HL-60/S4 (cell line): Measurements from ENCODE around the gene KRTDAP.

Experiments
- in situ Hi-C: fragments of 300-500 bp; cut with MboI; formaldehyde crosslinking; loops from 2 replicates; pipeline ENCODE4 v1.14.3; 2022; ENCODE audit warnings: low sequenced_read_pairs

Gene KRTDAP

DNA sequence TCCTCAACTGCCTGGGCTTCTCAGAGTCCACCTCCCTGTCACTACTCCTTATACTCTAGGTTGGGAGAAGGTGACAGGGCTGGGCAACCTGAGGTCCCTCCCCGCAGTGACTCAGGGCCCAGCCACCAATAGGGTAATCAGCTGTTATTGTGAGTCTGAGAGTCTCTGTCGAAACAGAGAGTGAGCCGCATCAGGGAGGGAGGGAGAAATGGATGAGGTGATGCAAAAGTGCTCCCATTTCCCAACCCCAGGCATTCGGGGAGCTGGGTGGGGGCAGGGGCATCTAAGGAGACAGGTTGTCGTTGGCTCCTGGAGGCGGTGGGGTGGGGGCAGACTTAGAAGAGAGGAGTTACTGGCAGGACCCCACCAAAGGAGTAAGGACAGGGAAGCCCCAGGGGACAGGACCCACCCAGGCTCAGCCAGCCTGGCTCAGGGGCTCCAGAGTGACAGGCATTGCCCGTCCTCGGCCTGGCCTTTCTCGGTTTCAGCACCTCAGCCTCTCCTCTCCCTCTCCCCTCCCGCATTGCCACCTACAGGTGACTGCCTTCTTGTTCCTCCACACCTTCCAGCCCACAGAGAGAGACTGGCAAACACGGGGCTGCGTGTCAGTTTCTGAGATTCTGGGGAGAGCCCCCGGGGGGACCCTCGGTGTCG lies 23.5 kb upstream of the KRTDAP start, which contains the start of gene DMKN:
Gene DMKN, minus strand, starts transcription at position 22 of the 654 bp plus-strand sequence. CDS start 174 bp downstream, outside the sequence.
- in situ Hi-C loops, result no loop called here

DNA sequence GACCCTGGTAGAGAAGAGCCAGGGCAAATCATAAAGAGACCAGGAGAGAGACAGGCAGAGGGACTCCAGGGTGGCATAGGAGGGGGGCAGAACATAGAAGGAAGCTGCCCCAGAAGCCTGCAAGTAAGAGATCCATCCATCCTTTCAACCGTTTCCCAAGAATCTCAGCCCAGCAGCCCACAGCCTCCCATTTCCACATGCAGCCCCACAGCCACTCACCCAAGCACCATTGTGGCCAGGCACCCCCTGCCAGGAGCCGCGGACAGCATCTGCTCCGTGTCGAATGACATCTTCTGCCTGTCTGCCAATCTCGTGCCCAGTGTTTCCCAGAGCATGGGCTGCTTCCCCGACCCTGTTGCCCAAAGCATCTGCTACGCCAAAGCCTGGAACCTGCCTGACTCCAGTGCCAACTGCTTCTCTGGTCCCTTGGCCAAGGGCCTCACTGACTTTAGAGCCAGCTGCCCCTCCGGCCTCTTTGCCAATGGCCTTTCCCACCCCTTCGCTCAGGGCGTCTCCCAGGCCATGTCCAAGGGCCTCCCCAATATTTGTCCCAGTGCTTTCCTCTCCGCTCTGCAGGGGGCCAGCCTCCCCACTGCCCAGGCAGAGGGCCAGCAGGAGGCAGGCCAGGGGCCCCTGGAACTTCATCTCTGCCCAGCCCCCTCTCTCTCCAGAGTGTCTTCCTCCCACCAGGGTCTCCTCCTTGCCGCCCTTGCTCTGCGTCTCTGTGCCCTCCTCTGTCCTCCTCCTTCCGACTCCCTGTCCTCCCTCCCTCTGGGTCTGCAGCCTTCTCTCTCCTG lies 22.8 kb upstream of the KRTDAP start:
- in situ Hi-C loops, result no loop called here

DNA sequence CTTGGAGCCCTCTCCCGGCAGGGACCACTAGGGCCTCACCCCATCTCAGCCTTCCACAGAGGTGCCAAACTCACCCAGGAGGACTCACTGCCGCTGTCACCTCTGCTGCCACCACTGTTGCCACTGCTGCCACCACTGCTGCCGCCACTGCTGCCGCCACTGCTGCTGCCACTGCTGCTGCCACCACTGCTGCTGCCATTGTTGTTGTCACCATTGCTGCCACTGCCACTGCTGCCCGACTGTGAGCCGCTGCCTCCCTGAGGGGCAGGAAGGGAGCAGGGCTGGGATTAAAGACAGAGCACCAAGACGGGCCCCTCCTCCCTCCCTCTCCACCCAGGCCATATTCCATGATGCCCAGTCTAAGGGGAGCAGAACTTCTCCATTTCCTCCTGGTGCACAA lies 21.1 kb upstream of the KRTDAP start:
- in situ Hi-C loops, result no loop called here

DNA sequence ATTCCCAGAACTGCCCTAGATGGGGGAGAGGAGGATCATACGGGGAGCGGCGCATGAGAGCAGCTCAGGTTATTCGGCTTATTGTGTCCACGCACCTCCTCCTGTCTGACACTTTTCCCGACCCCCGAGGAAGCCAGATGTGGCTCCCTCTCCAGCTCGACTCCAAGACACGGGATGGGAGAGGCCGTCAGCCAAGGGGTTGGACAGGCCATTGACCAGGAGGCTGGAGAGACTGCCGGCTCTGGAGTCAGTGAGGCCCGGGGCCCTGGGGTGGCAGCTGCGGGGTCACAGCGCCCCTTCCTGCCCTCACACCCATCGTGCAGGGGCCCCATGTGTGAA lies 20.3 kb upstream of the KRTDAP start:
- in situ Hi-C loops, result no loop called here

DNA sequence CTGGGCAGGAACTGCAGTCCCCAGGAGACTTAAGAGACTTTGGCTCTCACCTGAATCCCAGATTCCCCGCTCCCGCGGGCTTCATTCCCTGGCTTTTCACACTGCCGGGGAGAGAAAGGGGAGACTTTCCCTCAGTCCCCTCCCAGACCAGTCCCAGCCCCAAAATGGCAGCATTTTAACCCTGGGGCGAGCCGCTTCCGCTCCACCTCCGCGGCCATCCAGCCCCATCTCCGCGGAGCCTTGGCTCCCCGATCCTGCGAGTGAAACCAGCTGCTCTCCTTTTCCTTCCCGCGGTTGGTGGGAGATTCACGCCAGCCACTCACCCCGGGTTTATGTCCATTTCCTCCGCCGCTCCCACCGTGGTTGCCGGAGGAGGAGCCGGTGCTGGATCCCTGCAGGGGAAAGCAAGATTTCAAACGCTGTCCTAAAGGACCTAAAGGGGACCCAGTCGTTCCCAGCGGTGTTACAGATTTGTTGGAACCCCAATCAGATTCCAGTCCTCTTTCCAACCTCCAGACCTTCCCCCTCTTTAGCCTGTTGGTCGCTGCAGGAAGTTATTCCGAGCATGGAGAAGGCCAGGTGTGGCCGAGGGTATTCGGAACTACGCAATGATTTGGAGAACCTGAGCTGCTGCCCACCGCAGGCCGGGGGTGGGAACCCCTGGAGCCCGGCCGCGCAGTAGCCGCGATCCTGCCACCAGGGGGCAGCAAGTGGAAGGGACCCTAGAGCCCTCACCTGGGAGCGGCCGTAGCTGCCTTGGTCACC lies 19.8 kb upstream of the KRTDAP start:
- in situ Hi-C loops, result no loop called here

DNA sequence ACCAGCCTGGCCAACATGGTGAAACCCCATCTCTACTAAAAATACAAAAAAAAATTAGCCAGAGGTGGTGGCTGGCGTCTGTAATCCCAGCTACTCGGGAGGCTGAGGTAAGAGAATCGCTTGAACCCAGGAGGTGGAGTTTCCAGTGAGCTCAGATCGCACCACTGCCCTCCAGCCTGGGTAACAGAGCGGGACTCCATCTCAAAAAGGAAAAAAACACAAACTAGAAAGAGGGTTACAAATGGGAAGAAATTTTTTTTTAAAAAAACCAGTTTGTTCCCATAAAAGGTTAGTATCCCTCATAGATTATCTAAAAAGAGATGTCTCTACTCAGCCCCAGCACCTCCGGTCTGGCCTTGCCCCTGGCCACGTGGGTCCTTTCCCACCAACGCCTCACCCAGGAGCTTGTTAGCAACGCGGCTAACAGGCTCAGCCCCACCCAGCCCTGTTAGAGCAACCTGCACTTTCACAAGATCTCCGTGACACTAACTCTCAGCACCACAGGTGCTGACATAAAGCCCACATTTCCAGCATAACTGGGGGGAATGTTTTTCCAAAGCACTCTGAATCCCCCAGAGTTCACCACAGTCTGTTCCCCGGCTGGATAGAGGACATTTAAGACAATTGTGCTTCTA lies 18.9 kb upstream of the KRTDAP start:
- in situ Hi-C loops, result no loop called here

DNA sequence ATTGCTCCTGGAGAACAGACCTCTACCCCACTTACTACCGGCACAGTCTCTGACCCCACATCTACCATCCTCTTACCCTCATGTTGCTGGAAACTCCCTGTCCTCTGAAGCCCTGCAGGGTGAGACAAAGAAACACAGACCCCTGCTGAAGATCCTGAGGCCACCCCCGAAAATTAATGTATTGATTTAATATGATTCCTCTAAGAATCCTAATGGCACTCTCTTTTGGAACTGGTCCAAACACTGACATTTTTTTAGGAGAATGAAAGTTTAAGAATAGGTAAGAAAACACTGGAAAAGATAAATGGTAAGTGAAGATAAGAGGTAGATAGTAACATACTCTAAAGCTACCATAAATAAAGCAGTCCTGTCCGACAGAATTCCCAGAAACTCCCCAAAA lies 17.9 kb upstream of the KRTDAP start:
- in situ Hi-C loops, result no loop called here

DNA sequence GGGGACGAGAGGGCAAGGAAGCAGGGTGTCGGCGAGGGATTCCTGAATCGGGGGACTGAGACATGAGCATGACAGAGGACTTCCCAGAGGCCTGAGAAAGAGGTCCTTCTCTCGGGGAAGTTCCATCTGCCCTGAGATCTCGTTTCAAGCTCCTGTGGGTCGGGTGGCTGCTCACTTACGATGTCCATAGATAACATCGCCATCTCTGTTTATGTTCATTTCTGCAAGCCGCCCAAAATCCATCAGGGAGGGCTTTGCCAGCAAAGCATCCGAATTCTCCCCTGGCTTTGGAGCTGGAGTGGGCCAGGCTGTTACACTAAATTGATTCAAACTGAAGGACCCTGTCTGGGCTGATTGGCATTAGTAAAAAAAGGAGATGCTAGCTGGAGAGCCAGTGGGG lies 17.3 kb upstream of the KRTDAP start:
- in situ Hi-C loops, result no loop called here

DNA sequence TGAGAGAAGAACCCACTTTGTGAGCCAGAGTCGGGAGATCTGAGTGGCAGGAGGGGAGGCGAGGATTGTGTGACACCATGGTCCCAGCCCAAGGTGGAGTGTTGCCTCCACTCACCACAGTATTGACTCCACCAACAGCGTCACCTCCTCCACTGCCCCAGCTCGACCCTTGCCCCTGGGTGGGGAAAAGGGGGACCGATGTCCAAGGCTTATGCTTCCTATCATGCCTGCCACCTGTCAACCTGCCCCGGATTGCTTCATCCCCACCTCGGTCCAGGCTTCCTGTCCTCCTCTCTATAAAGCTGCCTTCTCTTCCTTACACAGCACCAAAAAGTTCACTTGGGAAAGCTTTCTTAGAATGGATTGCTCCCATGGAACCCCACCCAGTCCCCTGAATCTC lies 15.7 kb upstream of the KRTDAP start:
- in situ Hi-C loops, result no loop called here

DNA sequence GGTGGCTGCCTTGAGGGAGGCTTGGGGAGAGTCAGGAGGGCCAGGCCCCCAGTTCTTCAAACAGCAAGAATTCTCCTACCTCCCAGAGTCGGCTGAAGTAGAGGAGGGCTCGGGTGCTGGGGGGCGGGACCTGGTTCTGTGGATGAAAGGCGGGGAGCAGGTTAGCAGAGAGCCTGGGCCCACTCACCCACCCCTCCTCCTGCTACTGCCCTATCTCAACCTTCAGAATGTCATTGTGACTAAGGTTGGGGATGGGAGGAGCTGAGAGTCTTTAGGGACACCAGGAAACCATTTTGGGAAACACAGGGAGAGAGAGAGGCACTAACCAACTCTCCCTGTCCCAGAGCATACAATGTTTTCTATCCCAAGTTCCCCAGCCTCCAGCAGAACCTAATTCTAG lies 12.5 kb upstream of the KRTDAP start:
- in situ Hi-C loops, result no loop called here

DNA sequence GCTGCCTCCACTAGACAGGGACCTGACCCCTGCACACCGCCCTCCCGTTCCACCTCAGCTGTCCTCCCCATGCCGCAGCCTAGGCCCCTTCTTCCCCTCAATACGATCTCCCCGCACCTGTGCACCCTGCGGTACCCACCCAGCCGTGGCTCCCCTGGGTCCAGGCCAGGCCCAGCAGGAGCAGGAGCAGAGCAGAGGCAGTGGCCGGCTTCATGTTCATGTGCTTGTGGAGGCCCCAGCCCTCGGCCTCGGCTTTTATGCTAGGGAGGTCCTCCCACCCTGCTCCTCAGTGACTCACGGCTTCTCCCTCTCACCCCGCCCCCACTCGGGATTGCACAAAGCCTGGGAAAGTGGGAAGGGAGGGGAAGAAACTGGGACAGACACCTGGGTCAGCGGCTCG lies 11.4 kb upstream of the KRTDAP start:
- in situ Hi-C loops, result no loop called here

DNA sequence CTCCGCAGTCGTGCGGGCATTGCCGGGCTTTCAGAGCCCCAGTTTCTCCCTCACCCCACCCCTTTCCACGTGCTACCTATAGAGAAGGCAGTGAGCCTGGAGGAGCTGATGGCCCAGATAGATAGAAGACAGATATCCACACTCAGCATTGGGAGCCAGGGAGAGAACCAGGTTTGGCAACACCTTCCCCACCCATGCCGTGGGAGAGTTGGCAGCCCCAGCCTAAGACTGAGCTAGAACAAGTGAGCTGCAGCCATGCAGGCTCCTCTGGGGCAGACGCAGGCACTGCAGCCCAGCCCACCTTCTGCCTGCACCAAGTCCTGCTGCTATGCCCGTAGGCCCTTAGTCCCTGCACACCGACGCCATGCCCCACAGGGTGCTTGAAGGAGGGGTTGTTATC lies 10.3 kb upstream of the KRTDAP start:
- in situ Hi-C loops, result no loop called here

DNA sequence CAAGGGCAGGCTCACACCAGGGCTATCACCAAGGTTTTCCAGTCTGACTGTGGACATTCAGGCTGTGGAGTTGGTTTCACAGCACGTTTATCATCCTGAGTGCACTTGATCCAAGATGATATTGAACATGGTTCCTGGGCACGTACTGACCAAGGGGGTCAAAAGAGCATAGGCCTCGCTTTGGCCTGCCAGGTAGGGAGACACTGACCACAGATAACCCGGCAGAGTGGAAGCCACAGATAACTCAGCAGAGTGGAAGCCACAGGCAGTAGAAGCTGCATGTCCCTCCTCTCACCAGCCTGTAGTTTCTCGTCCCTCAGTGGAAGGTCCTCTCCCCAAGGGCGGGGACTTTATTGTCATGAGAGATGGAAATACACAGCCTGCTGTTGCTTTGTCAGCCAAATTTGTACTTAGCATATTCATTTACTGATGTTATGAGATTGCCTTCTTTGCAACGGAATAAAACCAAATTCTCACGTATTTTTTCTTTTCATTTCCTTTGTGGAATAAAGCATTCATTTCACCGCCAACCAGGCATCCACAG lies 8.8 kb upstream of the KRTDAP start:
- in situ Hi-C loops, result no loop called here

DNA sequence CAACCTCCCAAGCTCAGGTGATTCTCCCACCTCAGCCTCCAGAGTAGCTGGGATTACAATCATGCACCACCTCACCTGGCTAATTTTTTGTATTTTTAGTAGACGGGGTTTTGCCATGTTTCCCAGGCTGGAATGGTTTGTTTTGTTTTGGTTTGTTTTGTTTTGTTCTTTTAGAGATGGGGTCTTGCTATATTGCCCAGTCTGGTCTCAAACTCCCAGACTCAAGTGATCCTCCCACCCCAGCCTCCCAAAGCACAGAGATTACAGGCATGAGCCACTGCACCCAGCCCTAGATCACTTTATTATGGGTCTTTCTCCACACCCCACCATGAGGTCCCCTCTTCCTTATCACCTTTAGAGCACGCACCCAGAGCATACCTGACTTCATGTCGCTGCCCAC lies 8.0 kb upstream of the KRTDAP start:
- in situ Hi-C loops, result no loop called here

DNA sequence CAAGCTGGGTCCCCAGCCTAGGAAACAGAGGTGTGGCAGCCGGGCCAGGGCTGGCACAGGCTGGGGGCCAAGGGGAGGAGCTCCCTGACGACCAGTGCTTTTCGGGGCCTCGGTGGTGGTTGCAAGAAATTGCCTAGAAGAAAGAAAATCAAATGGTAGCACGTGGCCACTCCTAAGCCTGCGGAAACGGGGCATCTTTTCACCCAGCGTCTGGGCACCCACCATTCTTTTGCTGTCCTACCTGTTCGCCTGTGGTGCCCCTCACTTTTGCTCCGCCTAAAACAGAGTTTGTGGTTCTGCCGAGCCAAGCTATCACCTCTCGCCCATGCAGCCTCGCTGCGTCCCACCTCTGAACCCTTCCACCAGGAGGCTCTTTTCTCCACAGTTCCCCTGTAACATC lies 7.1 kb upstream of the KRTDAP start:
- in situ Hi-C loops, result no loop called here

DNA sequence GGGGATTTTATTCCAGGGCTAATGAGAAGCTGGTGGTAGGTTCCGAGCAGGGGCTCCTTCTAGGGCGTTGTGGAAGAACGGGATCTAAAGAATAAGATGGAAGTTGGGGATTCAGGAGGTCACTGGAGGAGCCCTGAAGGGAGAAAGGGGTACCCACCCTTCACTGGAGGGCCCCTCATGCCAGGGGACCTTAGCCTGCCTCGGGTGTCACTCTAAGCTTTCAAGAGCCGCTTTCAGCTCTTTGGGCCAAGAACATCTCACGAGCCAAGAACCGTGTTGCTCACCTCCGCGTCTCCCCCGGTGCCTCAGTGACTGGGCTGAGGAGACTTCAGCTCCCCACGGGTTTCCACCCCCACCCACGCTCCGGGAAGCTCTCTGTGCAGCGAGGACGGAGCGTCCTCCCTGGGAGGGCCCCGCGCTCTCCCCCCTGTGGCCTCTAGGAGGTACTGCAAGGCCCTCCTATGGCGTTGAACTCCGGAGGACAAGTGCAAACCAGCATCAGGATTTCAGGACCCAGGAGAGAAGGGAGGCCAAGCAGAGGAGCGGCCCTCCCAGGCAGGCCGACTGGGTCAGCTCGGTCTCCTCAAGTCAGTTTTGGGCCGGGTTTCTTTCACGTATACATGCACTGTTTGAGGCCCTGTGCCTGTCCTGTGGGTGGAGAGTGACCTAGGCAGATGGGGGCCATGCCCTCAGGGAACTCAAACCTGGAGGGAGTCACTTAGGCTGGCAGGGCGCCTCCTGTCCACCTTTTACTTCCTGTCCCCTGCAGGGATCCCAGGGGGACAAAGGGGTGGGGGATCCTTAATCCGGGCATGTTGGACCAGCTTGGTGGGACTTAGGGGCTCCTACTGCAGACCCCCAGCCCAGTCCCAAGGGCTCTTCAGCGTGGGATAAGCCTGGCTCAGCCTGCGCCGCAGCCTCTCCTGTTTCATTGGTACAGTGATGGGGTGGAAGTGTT lies 5.1 kb upstream of the KRTDAP start:
- in situ Hi-C loops, result no loop called here

DNA sequence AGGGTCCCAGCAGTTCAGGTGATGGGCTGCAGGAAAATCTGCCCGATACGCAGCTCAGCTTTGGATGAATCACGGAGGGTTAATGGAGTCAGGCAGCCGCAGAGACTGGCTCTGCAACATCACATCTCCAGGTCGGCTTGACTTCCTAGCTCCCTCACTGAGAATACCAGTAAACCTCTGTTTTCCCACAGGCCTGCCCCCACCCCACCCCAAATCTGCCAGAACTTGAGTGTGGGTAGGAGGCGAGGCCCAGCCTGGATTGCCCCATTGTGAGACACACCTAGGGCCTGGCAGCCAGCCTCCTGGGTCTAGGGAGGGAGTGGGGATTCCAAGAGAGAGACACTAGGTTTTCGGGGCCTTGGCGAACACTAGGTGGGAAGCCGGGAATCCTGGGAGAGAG lies 3.7 kb upstream of the KRTDAP start:
- in situ Hi-C loops, result no loop called here

DNA sequence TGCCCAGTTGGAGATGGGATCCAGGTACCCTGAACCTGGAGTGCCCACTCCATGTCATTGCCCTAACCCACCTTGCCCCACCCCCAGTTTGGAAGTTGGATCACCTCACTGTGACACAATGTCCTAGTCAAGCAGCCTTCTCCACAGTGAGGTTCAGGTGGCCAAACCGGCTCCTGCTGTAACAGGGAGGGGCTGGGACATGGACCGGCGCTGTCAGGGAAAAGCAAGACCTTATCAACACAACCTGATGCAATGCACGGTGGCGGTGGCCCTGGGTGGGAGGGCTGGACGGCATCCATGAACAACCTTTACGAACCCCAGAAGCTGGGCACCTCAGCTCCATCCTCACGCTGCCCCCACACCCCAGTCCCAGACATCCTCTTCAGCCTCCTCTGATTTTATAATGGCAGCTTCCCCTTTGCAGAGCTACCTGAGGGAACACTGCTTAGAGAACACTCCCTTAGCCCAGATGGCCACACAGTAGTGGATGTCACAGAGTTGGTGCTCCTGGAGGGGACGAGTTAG lies 1.6 kb upstream of the KRTDAP start:
- in situ Hi-C loops, result no loop called here

DNA sequence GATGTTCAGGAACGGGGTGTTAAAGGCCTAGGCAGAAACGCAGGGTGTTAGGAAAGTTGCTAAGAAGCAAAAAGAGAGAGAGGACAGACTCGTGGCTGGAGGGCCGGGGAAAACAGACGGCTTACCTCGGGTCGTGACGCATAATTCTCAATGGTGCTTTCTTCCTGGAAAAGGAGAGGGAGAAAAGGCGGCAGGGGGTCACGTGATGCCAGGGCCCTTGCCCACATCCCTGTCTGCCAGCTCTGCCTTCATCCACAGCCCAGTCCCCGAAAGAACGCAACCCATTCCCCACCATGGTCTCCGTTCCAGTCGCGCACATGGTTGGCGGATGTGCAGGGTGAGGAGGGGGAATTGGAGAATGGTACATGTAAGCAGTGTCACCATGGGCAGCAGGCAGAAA lies 1.6 kb downstream of the KRTDAP start:
- in situ Hi-C loops, result no loop called here

DNA sequence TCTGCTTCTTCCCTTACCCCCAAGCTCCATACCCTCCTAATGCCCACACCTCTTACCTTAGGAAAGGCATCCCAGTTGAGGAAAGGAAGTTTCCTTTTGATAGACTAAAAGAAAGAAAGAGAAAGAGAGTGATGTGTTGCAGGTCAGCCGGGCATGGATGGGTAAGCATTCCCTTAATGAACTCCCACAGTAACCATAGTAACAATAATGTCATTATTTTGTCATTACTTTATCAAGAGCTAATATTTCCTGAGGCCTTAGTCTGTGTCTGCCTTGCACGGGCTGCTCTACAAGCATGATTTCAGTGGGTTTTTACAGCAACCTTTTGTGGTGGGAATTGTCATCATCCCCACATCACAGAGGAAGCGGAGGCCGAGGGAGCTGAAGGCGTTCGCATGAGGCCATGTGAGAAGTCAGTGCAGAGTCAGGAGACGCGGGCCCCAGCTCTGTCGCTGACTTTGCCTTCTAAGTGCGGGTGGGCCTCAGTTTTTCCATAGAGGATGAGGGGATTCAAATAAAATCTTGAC lies 2.5 kb downstream of the KRTDAP start:
- in situ Hi-C loops, result no loop called here
